A673 (cell line): ENCODE results near the gene DACT3. TPM values are rescaled to one million over a fixed set of nuclear protein-coding genes. Genes with fewer than 3 reads are reported as not detected.

Source experiments
- BruUV-seq: library from RNA; stranded (reverse); fragments of 400-500 nt; replicated peaks from 2 replicates; lab custom pipeline; 2021; lab: Mats Ljungman, UMichigan
- CTCF ChIA-PET: fragments of 300-600 bp; sonication (Branson Sonifier 250); formaldehyde crosslinking; loops from one replicate; lab custom pipeline; 2022; ENCODE audit warnings: antibody characterized with exemption; lab: Charles Lee
- POLR2A ChIA-PET: fragments of 300-600 bp; sonication (Branson Sonifier 250); formaldehyde crosslinking; loops from one replicate; lab custom pipeline; 2022; ENCODE audit warnings: antibody characterized with exemption; ENCODE audit not compliant: low non-redundant PET; lab: Charles Lee
- DNase-seq: peaks from one replicate; pipeline ENCODE4 v3.0.0-alpha.2; 2015; ENCODE audit warnings: low spot score
- H3K27ac ChIP-seq: fragments of 200-600 bp; sonication (generic); 2 replicates; pipeline ENCODE4 v1.5.1; 2016; ENCODE audit warnings: mixed run types, low read depth, mild to moderate bottlenecking, mixed read lengths, antibody characterized with exemption, low read length; ENCODE audit not compliant: poor library complexity, severe bottlenecking
- H3K27me3 ChIP-seq: fragments of 200-600 bp; sonication (generic); replicated peaks from 2 replicates; pipeline ENCODE4 v1.6.1; 2017; ENCODE audit warnings: mixed run types, low read depth, mild to moderate bottlenecking, mixed read lengths, antibody characterized with exemption, low read length; ENCODE audit not compliant: insufficient read depth, poor library complexity
- H3K36me3 ChIP-seq: fragments of 200-600 bp; sonication (generic); 2 replicates; pipeline ENCODE4 v1.6.1; 2016; ENCODE audit warnings: mixed run types, mild to moderate bottlenecking, mixed read lengths, antibody characterized with exemption, low read length; ENCODE audit not compliant: insufficient read depth, poor library complexity, severe bottlenecking
- H3K4me1 ChIP-seq: fragments of 200-600 bp; sonication (generic); 2 replicates; pipeline ENCODE4 v1.6.1; 2017; ENCODE audit warnings: mixed run types, mild to moderate bottlenecking, mixed read lengths, antibody characterized with exemption, low read length; ENCODE audit not compliant: insufficient read depth, poor library complexity, severe bottlenecking
- H3K4me3 ChIP-seq: fragments of 200-600 bp; sonication (generic); 2 replicates; pipeline ENCODE4 v1.5.1; 2016; ENCODE audit warnings: low read depth, mixed run types, mild to moderate bottlenecking, mixed read lengths, low read length; ENCODE audit not compliant: poor library complexity, severe bottlenecking
- H3K9me3 ChIP-seq: fragments of 200-600 bp; sonication (generic); 2 replicates; pipeline ENCODE4 v1.6.1; 2016; ENCODE audit warnings: mixed run types, low read depth, mild to moderate bottlenecking, mixed read lengths, antibody characterized with exemption, low read length; ENCODE audit not compliant: poor library complexity, severe bottlenecking
- EZH2 ChIP-seq: fragments of 200-600 bp; sonication (generic); IDR thresholded peaks from 2 replicates; pipeline ENCODE4 v1.6.1; 2017; ENCODE audit warnings: borderline replicate concordance, low read depth, mild to moderate bottlenecking, mixed read lengths, antibody characterized with exemption, low read length; ENCODE audit not compliant: poor library complexity, severe bottlenecking
- intact Hi-C: fragments of 100-400 bp; cut with micrococcal nuclease; formaldehyde crosslinking; loops from one replicate; pipeline ENCODE4 v1.10.0; 2022; ENCODE audit not compliant: unreplicated experiment
- total RNA-seq: library from RNA; stranded (reverse); gene quantifications from 2 replicates; pipeline ENCODE4 v1.2.3, GENCODE V29; 2021
- TF ChIP-seq, protein P1 (sequence below): fragments of 300-800, 200-600 bp; sonication (generic); conservative IDR thresholded peaks from 2 replicates; pipeline ENCODE4 v1.5.1; 2017; ENCODE audit warnings: low read depth, mild to moderate bottlenecking, antibody characterized with exemption, low read length, moderate library complexity, mixed read lengths

DACT3 gene
- total RNA-seq, 1 experiment from 2014 or later, result 0.32 TPM

DNA sequence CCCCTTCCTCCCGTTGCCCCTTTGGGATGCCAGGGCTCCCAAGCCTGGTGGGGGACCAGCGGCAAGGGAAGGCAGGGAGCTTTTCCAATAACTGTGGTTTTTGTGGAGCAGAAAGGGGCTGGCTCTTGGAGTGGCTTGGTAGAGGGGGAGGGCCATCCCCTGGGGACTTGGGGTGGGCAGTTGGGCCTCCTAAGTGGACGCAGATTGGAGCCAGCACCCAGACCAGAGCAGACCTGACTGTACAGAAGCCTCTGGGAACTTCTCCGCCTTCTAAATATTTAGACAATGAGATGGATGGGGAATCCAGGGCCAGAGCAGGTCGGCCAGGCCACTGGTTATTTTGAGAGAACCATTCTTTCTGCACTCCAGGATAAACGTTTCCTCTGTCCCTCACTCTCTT lies 40.3 kb downstream of the DACT3 start:
- no peaks in the 10 kb centered on the region for H3K9me3 ChIP-seq
- H3K27me3 ChIP-seq, result no peaks in the 10 kb centered on the region
- H3K4me3 ChIP-seq, result no peak overlapping the region
- no peak for DNase-seq
- TF ChIP-seq EZH2, result no peak
- TF ChIP-seq, protein P1, sequence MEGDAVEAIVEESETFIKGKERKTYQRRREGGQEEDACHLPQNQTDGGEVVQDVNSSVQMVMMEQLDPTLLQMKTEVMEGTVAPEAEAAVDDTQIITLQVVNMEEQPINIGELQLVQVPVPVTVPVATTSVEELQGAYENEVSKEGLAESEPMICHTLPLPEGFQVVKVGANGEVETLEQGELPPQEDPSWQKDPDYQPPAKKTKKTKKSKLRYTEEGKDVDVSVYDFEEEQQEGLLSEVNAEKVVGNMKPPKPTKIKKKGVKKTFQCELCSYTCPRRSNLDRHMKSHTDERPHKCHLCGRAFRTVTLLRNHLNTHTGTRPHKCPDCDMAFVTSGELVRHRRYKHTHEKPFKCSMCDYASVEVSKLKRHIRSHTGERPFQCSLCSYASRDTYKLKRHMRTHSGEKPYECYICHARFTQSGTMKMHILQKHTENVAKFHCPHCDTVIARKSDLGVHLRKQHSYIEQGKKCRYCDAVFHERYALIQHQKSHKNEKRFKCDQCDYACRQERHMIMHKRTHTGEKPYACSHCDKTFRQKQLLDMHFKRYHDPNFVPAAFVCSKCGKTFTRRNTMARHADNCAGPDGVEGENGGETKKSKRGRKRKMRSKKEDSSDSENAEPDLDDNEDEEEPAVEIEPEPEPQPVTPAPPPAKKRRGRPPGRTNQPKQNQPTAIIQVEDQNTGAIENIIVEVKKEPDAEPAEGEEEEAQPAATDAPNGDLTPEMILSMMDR, result no peak
- BruUV-seq, result no TSS peak
- no peaks in the 10 kb centered on the region for H3K36me3 ChIP-seq
- peaks cover 24% of the 10 kb centered on the region for H3K4me1 ChIP-seq
- intact Hi-C loops, result no loop called here
- H3K27ac ChIP-seq, result no peak overlapping the region
- POLR2A ChIA-PET, result no interaction called here
- CTCF ChIA-PET, result no interaction called here

DNA sequence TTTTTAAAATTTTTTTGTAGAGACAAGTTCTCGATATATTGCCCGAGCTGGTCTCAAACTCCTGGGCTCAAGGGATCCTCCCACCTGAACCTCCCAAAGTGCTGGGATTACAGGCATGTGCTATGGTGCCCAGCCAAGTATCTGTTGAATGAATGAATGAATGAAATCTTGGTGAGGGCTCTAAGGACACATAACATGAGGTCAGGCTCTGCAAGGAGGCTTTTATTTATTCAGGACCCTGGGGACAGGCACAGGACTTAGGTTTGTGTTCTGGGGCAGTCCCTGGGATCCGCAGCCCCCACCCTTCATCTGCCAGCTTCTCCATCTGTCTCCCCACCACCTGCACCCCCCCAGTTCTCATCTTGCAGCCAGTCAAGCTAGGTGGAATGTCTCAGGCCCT lies 40.7 kb downstream of the DACT3 start:
- TF ChIP-seq EZH2, result no peak
- TF ChIP-seq, protein P1, result no peak
- H3K27ac ChIP-seq, result no peak overlapping the region
- no peak for DNase-seq
- peaks cover 21% of the 10 kb centered on the region for H3K4me1 ChIP-seq
- ChIA-PET CTCF (interaction anchor here (0.5 kb wide), 1 partner anchor 77 kb away, joined by 3 read pairs; no protein-coding TSS in a partner anchor), POLR2A (no interaction called here)
- H3K4me3 ChIP-seq, result no peak overlapping the region
- no peaks in the 10 kb centered on the region for H3K27me3 ChIP-seq
- H3K36me3 ChIP-seq, result no peaks in the 10 kb centered on the region
- no peaks in the 10 kb centered on the region for H3K9me3 ChIP-seq
- intact Hi-C loops, result no loop called here
- no TSS peak for BruUV-seq

DNA sequence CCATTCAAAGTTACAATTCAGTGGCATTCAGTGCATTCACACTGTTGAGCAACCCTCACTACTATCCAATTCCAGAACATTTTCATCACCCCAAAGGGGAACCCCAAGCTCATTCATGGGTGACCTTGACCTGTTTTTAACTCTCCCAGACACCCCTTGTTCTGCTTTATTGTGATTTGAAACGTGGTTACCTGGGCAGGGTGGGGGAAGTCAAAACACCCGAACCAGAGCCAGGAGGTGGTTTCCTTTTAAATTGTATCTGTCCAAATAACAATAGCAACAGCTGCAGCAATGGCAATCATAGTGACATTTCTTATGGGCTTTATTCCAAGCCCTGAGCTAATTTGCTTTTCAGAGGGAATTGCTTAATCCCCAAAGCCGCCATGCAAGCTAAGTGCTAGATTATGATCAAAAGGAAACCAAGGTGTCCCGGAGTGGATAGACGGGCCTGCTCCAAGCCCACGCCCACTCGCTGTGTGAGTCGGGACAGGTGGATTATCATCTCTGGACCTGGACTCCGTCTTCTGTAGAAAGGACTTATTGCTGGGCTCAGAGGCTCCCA lies 42.2 kb downstream of the DACT3 start:
- H3K4me1 ChIP-seq, result peaks cover 15% of the 10 kb centered on the region
- DNase-seq, result peak; percentile 62
- intact Hi-C loops, result no loop called here
- no peak overlapping the region for H3K27ac ChIP-seq
- BruUV-seq, result no TSS peak
- no peak for TF ChIP-seq EZH2
- TF ChIP-seq, protein P1, result no peak
- no peaks in the 10 kb centered on the region for H3K36me3 ChIP-seq
- no peaks in the 10 kb centered on the region for H3K9me3 ChIP-seq
- ChIA-PET CTCF (interaction anchor here (0.6 to 0.9 kb wide), 2 partner anchors 13 to 75 kb away, joined by 3 to 5 read pairs; no protein-coding TSS in a partner anchor), POLR2A (no interaction called here)
- H3K27me3 ChIP-seq, result no peaks in the 10 kb centered on the region
- H3K4me3 ChIP-seq, result no peak overlapping the region
